Jurkat, Clone E6-1 (cell line): ENCODE data around the gene PTCHD4.
"Not testable (repeated sequence)": the region's sequence is repeated elsewhere in the genome, so short reads cannot be mapped to it uniquely, and the experiment has no call there.

Experiments used
- DNase-seq: peaks from one replicate; pipeline ENCODE4 v3.0.0-alpha.2; 2011; ENCODE audit warnings: low read depth, low spot score
- H3K4me3 ChIP-seq: 2 replicates; pipeline ENCODE4 v1.5.1; 2011; ENCODE audit warnings: mild to moderate bottlenecking, low read length, control low read depth, moderate library complexity

The PTCHD4 gene

GRCh38 chr6:48102476-48103195, 8.4 kb downstream of the PTCHD4 start:
- DNase-seq, H3K4me3 ChIP-seq: not testable (repeated sequence)

GRCh38 chr6:48101290-48101689, 9.7 kb downstream of the PTCHD4 start:
- DNase-seq: no peak
- no peak overlapping the region for H3K4me3 ChIP-seq

DNA sequence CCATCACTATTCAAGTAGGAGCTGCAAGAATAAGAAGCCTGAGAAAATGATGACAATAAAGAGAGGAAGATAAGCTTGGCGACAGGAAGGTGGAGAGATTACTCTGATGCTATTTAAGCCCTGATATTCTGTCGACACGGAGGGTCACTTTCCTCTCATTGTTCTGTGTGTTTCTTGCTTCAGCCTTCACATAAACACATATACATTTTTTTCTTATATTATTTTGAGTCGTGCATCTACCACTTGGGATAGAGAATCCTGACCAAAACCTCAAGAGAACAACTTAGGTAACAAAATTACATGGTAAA, 10.5 kb downstream of the PTCHD4 start:
- no peak overlapping the region for H3K4me3 ChIP-seq
- no peak for DNase-seq

- DNase-seq: no peak
- H3K4me3 ChIP-seq: no peak overlapping the region
Measured at GRCh38 chr6:48099713-48100587, 11.0 kb downstream of the PTCHD4 start.

DNA sequence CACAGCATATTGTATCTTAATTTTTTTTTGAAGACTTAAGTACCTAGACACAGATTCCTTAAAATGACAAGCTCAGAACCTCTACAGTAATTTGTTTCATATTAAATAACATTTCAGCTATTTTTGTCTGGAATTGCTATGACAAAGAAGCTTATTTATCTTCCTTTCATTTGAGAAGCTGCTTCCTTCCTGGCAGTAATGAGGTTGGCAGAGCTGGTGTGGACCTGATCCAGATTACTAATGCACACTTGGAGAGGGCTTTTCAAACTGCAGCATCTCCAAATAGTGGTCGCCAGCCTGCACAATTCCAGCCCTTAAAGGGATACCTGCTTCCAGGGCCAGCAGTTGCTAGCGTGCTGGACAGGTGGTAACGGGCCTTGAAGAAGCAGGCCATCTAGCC, 12.1 kb downstream of the PTCHD4 start:
- H3K4me3 ChIP-seq: no peak overlapping the region
- no peak for DNase-seq

DNA sequence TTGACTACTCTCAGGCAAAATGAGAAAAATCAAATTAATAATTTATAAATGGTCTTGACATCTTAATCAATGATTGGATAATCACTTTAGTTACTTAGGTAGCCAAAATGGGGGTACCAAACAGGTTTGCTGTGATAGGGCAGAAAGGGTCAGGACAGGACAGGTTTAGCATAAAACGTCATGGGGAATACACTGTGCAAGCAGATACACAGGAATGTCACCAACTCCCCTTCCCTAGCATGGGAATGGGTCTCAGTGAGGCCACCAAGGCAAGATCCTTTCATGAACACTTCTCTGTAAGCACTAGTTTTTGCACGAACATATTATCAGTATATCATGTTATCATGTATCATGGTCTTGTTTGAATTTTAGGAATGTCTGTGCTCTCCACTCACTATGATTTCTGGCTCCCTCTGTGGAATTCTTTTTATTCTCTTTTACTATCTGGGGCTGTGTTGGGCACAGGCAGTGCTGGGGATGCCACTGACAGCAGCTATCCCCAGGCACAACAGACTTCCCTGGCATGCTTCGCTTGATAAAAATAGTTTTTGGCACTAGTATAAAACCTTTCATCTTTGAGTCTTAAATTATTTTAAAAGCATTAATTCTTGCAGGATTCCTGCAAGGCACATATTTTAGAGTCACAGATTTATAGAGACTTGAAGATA, 18.3 kb downstream of the PTCHD4 start:
- no peak for DNase-seq

DNA sequence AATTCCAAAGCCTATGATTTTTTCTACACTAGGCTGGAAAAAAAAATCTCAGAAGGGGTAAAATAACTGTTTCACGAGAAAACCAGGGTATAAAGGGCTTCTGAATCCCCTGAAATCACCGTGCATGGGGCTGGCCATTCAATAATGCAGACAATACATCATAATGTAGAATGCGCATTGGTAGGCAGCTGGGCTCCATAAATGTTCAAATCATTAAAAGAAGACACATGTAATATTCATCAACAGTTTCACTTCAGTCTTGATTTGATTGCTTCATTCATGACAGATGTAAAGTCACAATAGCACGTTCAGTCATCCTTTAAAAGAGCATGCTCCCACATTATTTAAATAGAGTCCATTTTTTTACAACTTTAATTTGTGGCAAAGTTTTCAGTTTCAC, 20.5 kb downstream of the PTCHD4 start:
- H3K4me3 ChIP-seq: no peak overlapping the region
- DNase-seq: no peak

More for the DNA sequence above, 18.3 kb downstream of the PTCHD4 start:
- H3K4me3 ChIP-seq: no peak overlapping the region

GRCh38 chr6:48087448-48087847, 23.5 kb downstream of the PTCHD4 start:
- DNase-seq: peak; percentile 62
- H3K4me3 ChIP-seq: no peak overlapping the region

GRCh38 chr6:48086187-48086586, 24.8 kb downstream of the PTCHD4 start:
- no peak for DNase-seq
- H3K4me3 ChIP-seq: no peak overlapping the region

- DNase-seq: no peak
- H3K4me3 ChIP-seq: no peak overlapping the region
Measured at GRCh38 chr6:48085131-48085741, 25.8 kb downstream of the PTCHD4 start.

DNA sequence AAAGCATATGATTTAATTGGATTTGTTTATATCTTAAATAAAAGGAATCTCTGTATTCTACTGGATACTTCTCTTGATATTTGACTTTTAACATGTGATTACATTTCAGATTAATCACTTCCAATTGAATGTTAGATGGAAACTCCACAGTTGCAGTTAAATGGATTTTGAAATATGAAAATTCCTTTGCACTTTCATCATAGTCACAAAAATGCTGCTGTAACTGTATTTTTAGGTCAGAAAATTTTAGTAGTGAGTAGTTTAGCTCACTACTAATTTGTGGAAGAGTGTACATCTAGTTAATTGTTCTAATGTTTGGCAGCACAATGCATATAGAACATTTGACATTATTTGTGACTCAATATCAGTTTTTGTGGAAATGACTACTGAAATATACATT, 26.8 kb downstream of the PTCHD4 start:
- no peak overlapping the region for H3K4me3 ChIP-seq
- no peak for DNase-seq

DNA sequence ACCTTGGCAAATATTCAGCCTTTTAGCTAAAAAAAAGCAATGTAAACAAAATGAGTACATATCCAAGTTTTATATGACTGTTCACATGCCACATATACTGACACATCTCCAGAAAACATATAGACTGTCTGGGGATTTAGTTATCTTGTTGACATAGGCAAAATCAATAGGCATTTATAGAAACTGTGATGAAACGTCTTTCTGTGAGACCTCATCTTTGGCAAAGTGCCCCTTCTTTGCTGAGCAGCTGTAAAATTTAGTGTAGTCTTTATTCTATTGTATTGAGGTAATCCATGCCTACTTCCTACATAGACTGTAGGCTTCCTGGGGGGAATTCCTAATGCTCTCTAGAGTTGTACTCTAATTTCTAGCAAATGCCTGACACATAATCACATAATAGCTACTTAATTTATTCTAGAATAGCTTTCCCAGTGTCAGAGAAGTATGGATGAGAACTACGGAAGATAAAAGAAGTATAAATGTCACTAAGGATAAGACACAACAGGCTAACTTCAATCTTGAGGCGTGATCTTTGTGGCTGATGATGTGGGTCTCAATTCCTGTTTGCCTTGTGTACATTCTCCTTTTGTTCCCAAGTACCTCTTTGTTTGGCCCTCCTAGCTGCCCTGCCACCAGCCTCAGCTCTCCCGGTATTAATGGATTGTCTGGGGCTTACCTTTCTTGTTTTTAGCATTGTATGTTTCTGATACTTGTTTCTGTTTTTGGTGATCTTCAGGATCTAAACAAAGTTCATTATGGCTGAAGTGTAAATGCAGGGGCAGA, 30.6 kb downstream of the PTCHD4 start:
- no peak for DNase-seq
- no peak overlapping the region for H3K4me3 ChIP-seq

DNA sequence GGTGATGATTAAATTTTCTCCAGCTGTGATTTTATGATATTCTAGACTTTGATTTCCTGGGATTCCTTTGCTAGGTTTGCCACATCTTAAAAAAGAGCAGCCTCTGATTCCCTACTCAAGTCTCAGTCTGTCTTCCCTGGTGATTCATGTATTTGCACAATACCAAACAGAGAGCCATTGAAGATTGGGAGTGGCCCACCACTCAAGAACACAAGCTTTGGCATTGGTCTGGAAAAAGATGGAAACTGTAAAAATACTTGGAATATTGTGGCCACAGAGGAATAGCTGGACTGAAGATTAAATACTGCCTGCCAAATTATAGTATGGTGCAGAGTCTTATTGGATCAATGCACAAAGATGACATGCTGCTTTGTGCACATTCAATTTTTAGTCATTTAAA, 32.9 kb downstream of the PTCHD4 start:
- H3K4me3 ChIP-seq: no peak overlapping the region
- DNase-seq: no peak

GRCh38 chr6:48075181-48075580, 35.8 kb downstream of the PTCHD4 start:
- no peak overlapping the region for H3K4me3 ChIP-seq
- DNase-seq: no peak

GRCh38 chr6:48073976-48074767, 36.8 kb downstream of the PTCHD4 start:
- DNase-seq: no peak
- H3K4me3 ChIP-seq: no peak overlapping the region

DNA sequence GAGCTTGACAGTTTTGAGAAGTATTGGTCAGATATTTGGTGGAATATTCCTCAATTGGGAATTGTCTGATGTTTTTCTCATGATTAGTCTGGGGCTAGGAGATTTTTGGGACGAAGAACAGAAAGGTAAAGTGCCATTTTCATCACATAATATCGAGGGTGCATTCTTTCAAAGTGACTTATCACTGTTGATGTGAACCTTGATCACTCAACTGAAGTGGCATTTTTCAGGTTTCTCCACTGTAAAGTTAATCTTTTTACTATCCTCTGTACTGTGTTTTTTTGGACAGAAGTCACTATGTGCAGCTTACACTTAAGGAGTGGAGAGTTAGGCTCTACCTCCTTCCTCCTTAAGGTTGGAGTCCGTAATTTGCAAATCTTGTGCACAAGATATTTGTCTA, 39.2 kb downstream of the PTCHD4 start:
- no peak for DNase-seq
- no peak overlapping the region for H3K4me3 ChIP-seq

GRCh38 chr6:48069280-48069679, 41.7 kb downstream of the PTCHD4 start:
- DNase-seq: no peak
- H3K4me3 ChIP-seq: no peak overlapping the region
